ENCODE measurements around the gene F7.

- TF ChIP-seq CTCF (IDR thresholded peaks at IDR 0.05) (no peak), ZFX (IDR thresholded peaks at IDR 0.05; ENCODE audit: borderline replicate concordance) (no peak)
These were observed 26.4 kb upstream of the F7 start for GRCh38 chr13:113078902-113079780.

All from 22Rv1 (cell line).